GM10248 (cell line): ENCODE results near the gene ANGPT4.
A peak's percentile ranks its signal among the peaks of the same experiment; 100 is the strongest.
"Not testable (repeated sequence)": the region's sequence is repeated elsewhere in the genome, so short reads cannot be mapped to it uniquely, and the experiment has no call there.

Experiments used
- CTCF ChIA-PET: fragments of 300-600 bp; sonication (Branson Sonifier 250); formaldehyde crosslinking; extraction: SDS; loops from one replicate; lab custom pipeline; 2021; ENCODE audit warnings: antibody characterized with exemption; lab: Yijun Ruan, JAX
- POLR2A ChIA-PET: fragments of 350-650 bp; sonication (Branson Sonifier 250); formaldehyde crosslinking; extraction: SDS; loops from one replicate; lab custom pipeline; 2020; ENCODE audit warnings: antibody characterized with exemption; lab: Yijun Ruan, JAX
- DNase-seq: peaks from one replicate; pipeline ENCODE4 v3.0.0; 2012; ENCODE audit errors: extremely low spot score
- CTCF ChIP-seq: IDR thresholded peaks from 2 replicates; pipeline ENCODE4 v1.5.1; 2012; ENCODE audit warnings: mild to moderate bottlenecking, low read depth; ENCODE audit errors: extremely low read depth, missing control alignments, control extremely low read depth

ANGPT4 gene

GRCh38 chr20:855466-856360 lies 60.4 kb downstream of the ANGPT4 start:
- no peak for TF ChIP-seq CTCF
- DNase-seq: no peak
- CTCF ChIA-PET: interaction anchor here (0.7 kb wide), 1 partner anchor 119 kb away, joined by 3 read pairs; no protein-coding TSS in a partner anchor
- POLR2A ChIA-PET: no interaction called here

- POLR2A ChIA-PET: no interaction called here
- CTCF ChIA-PET: interaction anchor here (0.7 to 1.5 kb wide), 3 partner anchors 13 to 120 kb away, joined by 3 read pairs; no protein-coding TSS in a partner anchor
- no peak for DNase-seq
- no peak for TF ChIP-seq CTCF
These were observed 61.5 kb downstream of the ANGPT4 start for GRCh38 chr20:854601-855000.

- CTCF ChIA-PET: interaction anchor here (0.8 to 1.5 kb wide), 3 partner anchors 8 to 15 kb away, joined by 3 read pairs; no protein-coding TSS in a partner anchor
These were observed 62.6 kb downstream of the ANGPT4 start for GRCh38 chr20:853406-853996.

GRCh38 chr20:848731-849130 lies 67.4 kb downstream of the ANGPT4 start:
- CTCF ChIA-PET, POLR2A ChIA-PET, DNase-seq: not testable (repeated sequence)

More at GRCh38 chr20:853406-853996, 62.6 kb downstream of the ANGPT4 start:
- TF ChIP-seq CTCF: no peak
- POLR2A ChIA-PET: no interaction called here
- DNase-seq: no peak

GRCh38 chr20:848193-848592 lies 67.9 kb downstream of the ANGPT4 start:
- ChIA-PET CTCF (interaction anchor here (1.7 to 1.9 kb wide), 2 partner anchors 43 to 119 kb away, joined by 3 to 4 read pairs; no protein-coding TSS in a partner anchor), POLR2A (no interaction called here)
- no peak for DNase-seq
- TF ChIP-seq CTCF: no peak

- no peak for TF ChIP-seq CTCF
- CTCF ChIA-PET: interaction anchor here (1.5 to 1.9 kb wide), 4 partner anchors 9 to 121 kb away, joined by 3 to 11 read pairs (median 4); partner anchors contain the start of gene FAM110A
- DNase-seq: peak; percentile 66
- POLR2A ChIA-PET: no interaction called here
These were observed 69.2 kb downstream of the ANGPT4 start for GRCh38 chr20:846894-847278.
